ENCODE results near the gene ARID1B. TPM values are rescaled to one million over a fixed set of nuclear protein-coding genes. Genes with fewer than 3 reads are reported as not detected.

The ARID1B gene
- total RNA-seq, 2 experiments from 2014 or later: 36.9 to 38.9 TPM

- ChIA-PET CTCF (interaction anchor here (1.5 kb wide), 1 partner anchor 13 kb away, joined by 6 read pairs; no protein-coding TSS in a partner anchor), POLR2A (no interaction called here)
- Mint-ChIP-seq H3K9me3 (peaks cover 1% of the 10 kb centered on the region), H3K4me1 (ENCODE audit: low read depth) (peaks cover 63% of the 10 kb centered on the region), H3K27ac (no peak overlapping the region), H3K36me3 (ENCODE audit: low read depth) (peaks cover 8% of the 10 kb centered on the region), H3K27me3 (no peaks in the 10 kb centered on the region), H3K4me3 (no peak overlapping the region)
- no peak for DNase-seq
- intact Hi-C loops (cut with micrococcal nuclease): loop anchor here (1.0 kb wide), 1 partner anchor 9 kb away; no protein-coding TSS in a partner anchor
- TF ChIP-seq CTCF (IDR thresholded peaks at IDR 0.05): no peak
- ATAC-seq: no peak
Observed at GRCh38 chr6:156868385-156868784, 91.2 kb downstream of the ARID1B start.

GRCh38 chr6:156869980-156870398, 92.8 kb downstream of the ARID1B start:
- intact Hi-C loops (cut with micrococcal nuclease): no loop called here
- POLR2A ChIA-PET: interaction anchor here (1.3 kb wide), 1 partner anchor 115 kb away, joined by 4 read pairs; no protein-coding TSS in a partner anchor
- CTCF ChIA-PET: interaction anchor here (0.8 kb wide), 1 partner anchor 10 kb away, joined by 3 read pairs; no protein-coding TSS in a partner anchor

GRCh38 chr6:156870924-156871539, 93.9 kb downstream of the ARID1B start:
- Mint-ChIP-seq H3K4me3 (no peak overlapping the region), H3K36me3 (ENCODE audit: low read depth) (peaks cover 5% of the 10 kb centered on the region), H3K9me3 (no peaks in the 10 kb centered on the region), H3K27ac (no peak overlapping the region), H3K27me3 (no peaks in the 10 kb centered on the region), H3K4me1 (ENCODE audit: low read depth) (peaks cover 63% of the 10 kb centered on the region)
- DNase-seq (no peak), ATAC-seq (no peak)
- intact Hi-C loops (cut with micrococcal nuclease): no loop called here
- CTCF ChIA-PET: interaction anchor here (0.6 kb wide), 1 partner anchor 1693 kb away, joined by 4 read pairs; no protein-coding TSS in a partner anchor
- POLR2A ChIA-PET: no interaction called here
- no peak for TF ChIP-seq CTCF (IDR thresholded peaks at IDR 0.05)

More at GRCh38 chr6:156869980-156870398, 92.8 kb downstream of the ARID1B start:
- Mint-ChIP-seq H3K27ac (no peak overlapping the region), H3K4me3 (no peak overlapping the region), H3K27me3 (no peaks in the 10 kb centered on the region), H3K9me3 (peaks cover 1% of the 10 kb centered on the region), H3K36me3 (ENCODE audit: low read depth) (peaks cover 8% of the 10 kb centered on the region), H3K4me1 (ENCODE audit: low read depth) (peaks cover 63% of the 10 kb centered on the region)
- ATAC-seq (no peak), DNase-seq (no peak)
- no peak for TF ChIP-seq CTCF (IDR thresholded peaks at IDR 0.05)

GRCh38 chr6:156872903-156873302, 95.7 kb downstream of the ARID1B start:
- ATAC-seq: no peak
- no peak for TF ChIP-seq CTCF (IDR thresholded peaks at IDR 0.05)
- H3K4me3 Mint-ChIP-seq: no peak overlapping the region
- CTCF ChIA-PET: no interaction called here
- intact Hi-C loops (cut with micrococcal nuclease): no loop called here
- H3K4me1 Mint-ChIP-seq (ENCODE audit: low read depth): peaks cover 52% of the 10 kb centered on the region
- no peak overlapping the region for H3K27ac Mint-ChIP-seq
- peaks cover 5% of the 10 kb centered on the region for H3K36me3 Mint-ChIP-seq (ENCODE audit: low read depth)
- no peaks in the 10 kb centered on the region for H3K9me3 Mint-ChIP-seq
- no peak for DNase-seq
- POLR2A ChIA-PET: interaction anchor here (0.6 kb wide), 1 partner anchor 595 kb away, joined by 3 read pairs; no protein-coding TSS in a partner anchor
- no peaks in the 10 kb centered on the region for H3K27me3 Mint-ChIP-seq

- ChIA-PET POLR2A (no interaction called here), CTCF (interaction anchor here (0.5 kb wide), 1 partner anchor 17 kb away, joined by 3 read pairs; no protein-coding TSS in a partner anchor)
- Mint-ChIP-seq H3K4me3 (no peak overlapping the region), H3K27me3 (no peaks in the 10 kb centered on the region), H3K36me3 (ENCODE audit: low read depth) (peaks cover 8% of the 10 kb centered on the region), H3K9me3 (no peaks in the 10 kb centered on the region), H3K4me1 (ENCODE audit: low read depth) (peaks cover 51% of the 10 kb centered on the region), H3K27ac (peak overlapping the region; percentile 30)
- intact Hi-C loops (cut with micrococcal nuclease): no loop called here
- DNase-seq: no peak
- no peak for ATAC-seq
- no peak for TF ChIP-seq CTCF (IDR thresholded peaks at IDR 0.05)
Observed at GRCh38 chr6:156873654-156874380, 96.6 kb downstream of the ARID1B start.

Measured in activated CD8-positive, alpha-beta T cell treated with anti-CD3 and anti-CD28 coated beads for 36 hours (primary cell).